CD4-positive, alpha-beta T cell (primary cell): Measurements from ENCODE around the gene AK6. TPM values are rescaled to one million over a fixed set of nuclear protein-coding genes. Genes with fewer than 3 reads are reported as not detected.
A peak's percentile ranks its signal among the peaks of the same experiment; 100 is the strongest.

Experiments
- ATAC-seq: fragments of 200-7000 bp; cut with Tn5 transposase; one replicate; pipeline ENCODE4 v1.10.0; 2022; ENCODE audit warnings: mild to moderate bottlenecking; ENCODE audit not compliant: poor library complexity
- CTCF ChIA-PET: fragments of 350-600 bp; sonication (Branson Sonifier 250); formaldehyde crosslinking; loops from one replicate; lab custom pipeline; 2021; ENCODE audit warnings: antibody characterized with exemption, inconsistent platforms; lab: Charles Lee
- POLR2A ChIA-PET: fragments of 350-600 bp; sonication (Branson Sonifier 250); formaldehyde crosslinking; loops from one replicate; lab custom pipeline; 2021; ENCODE audit warnings: antibody characterized with exemption, inconsistent platforms; lab: Charles Lee
- DNase-seq, 14 experiments: peaks; one replicate each; pipeline ENCODE4 v3.0.0-alpha.2; 2013 to 2020; ENCODE audit warnings: mixed read lengths in 2 of 14
- H3K27ac ChIP-seq, 2 donors: one replicate each; pipeline versions ENCODE4 v1.5.1 to v1.7.0; 2013; ENCODE audit warnings: low read length in 2 of 2, low read depth in 1 of 2, mild to moderate bottlenecking in 1 of 2
- H3K27me3 ChIP-seq, 2 experiments: 1 replicate in 1 of 2; 2 replicates in 1 of 2; pipeline versions ENCODE4 v1.6.1 to v1.7.0; 2013; ENCODE audit warnings: low read length in 2 of 2, control low read depth in 1 of 2, mild to moderate bottlenecking in 1 of 2, moderate library complexity in 1 of 2; ENCODE audit not compliant: insufficient read depth in 2 of 2, control insufficient read depth in 1 of 2
- H3K36me3 ChIP-seq: one replicate; pipeline ENCODE4 v1.6.1; 2013; ENCODE audit warnings: low read length, control low read depth; ENCODE audit not compliant: insufficient read depth
- H3K4me1 ChIP-seq: one replicate; pipeline ENCODE4 v1.6.1; 2013; ENCODE audit warnings: low read length, control low read depth; ENCODE audit not compliant: insufficient read depth
- H3K4me3 ChIP-seq: one replicate; pipeline ENCODE4 v1.5.1; 2013; ENCODE audit warnings: mild to moderate bottlenecking, low read length, moderate library complexity
- H3K9me3 ChIP-seq, 2 experiments: 1 replicate in 1 of 2; 2 replicates in 1 of 2; pipeline versions ENCODE4 v1.6.1 to v1.7.0; 2013; ENCODE audit warnings: low read length in 2 of 2, mild to moderate bottlenecking in 2 of 2, control low read depth in 1 of 2, moderate library complexity in 1 of 2; ENCODE audit not compliant: control insufficient read depth in 1 of 2, insufficient read depth in 1 of 2
- H3K27ac Mint-ChIP-seq: one replicate; pipeline ENCODE4 v1.8.0; 2020; ENCODE audit warnings: mixed read lengths
- H3K27me3 Mint-ChIP-seq: one replicate; pipeline ENCODE4 v1.8.0; 2021; ENCODE audit warnings: mixed read lengths
- H3K36me3 Mint-ChIP-seq: one replicate; pipeline ENCODE4 v1.8.0; 2021; ENCODE audit warnings: low read depth, mixed read lengths
- H3K4me1 Mint-ChIP-seq: one replicate; pipeline ENCODE4 v1.8.0; 2021; ENCODE audit warnings: low read depth, mixed read lengths
- H3K4me3 Mint-ChIP-seq: one replicate; pipeline ENCODE4 v1.8.0; 2020; ENCODE audit warnings: mild to moderate bottlenecking, mixed read lengths
- H3K9me3 Mint-ChIP-seq: one replicate; pipeline ENCODE4 v1.8.0; 2020; ENCODE audit warnings: mixed read lengths
- intact Hi-C, 2 experiments: fragments of 100-400 bp; cut with DNase I in 1 of 2; cut with micrococcal nuclease in 1 of 2; formaldehyde crosslinking; loops; one replicate each; pipeline versions ENCODE4 v1.15.1 to v1.9.0; 2023 to 2025; cut with DNase I, micrococcal nuclease
- total RNA-seq, 174 experiments: library from RNA in 2 of 174; stranded (reverse) in 2 of 174; gene quantifications; one replicate each; pipeline ENCODE4 v1.2.3 and lab custom pipeline; 2021 to 2026
- TF ChIP-seq, protein P1 (sequence below): fragments of 200-600 bp; IDR thresholded peaks from one replicate; pipeline ENCODE4 v1.8.0; 2022; ENCODE audit warnings: antibody characterized with exemption, mild to moderate bottlenecking

AK6 gene
- total RNA-seq, 2 experiments from 2014 or later, result 8.2 to 10.6 TPM

DNA sequence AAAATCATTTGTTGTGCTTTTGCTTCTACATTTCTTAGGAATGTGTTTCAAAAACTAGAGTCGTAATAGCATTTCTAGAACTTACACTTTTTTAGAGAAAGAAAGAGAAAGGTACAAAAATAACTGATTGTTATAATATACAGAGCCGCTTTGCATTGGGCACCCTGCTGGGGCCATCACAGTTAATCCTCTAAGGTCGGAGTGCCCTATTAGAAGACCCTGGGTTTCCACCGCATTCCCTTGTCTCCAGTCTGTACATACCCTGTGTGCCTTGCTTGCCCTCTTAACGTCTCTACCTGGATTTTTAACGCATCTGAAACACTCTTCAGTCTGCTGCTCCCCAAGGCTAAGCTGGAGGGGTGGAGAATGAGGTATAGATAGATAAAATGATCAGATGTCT lies 46.9 kb upstream of the AK6 start:
- intact Hi-C loops, result no loop called here
- POLR2A ChIA-PET, result no interaction called here
- no peaks in the 10 kb centered on the region for H3K9me3 Mint-ChIP-seq

DNA sequence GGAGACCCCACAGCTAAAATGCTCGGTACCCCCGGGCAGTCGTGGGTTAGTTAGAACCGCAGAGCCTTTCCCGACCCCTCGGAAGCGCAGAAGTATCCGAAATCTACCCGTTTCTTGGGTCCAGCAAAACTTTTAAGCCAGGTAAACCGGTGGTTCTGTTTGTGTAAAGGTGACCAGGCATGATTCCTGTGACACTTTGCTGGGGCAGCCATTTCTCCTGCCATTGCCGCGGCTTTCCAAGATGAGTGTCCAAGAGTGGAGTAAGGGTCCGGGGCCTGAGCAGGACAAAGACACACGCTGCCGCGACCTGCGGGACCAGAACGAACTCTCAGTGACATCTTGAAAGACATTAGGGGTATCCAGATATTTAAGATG lies 46.3 kb upstream of the AK6 start:
- H3K27me3 Mint-ChIP-seq, result no peaks in the 10 kb centered on the region
- ATAC-seq (no peak), DNase-seq (no peak)
- intact Hi-C loops, result no loop called here
- Histone ChIP-seq H3K36me3 (peaks cover 4% of the 10 kb centered on the region), H3K27ac (no peak overlapping the region), H3K9me3 (no peaks in the 10 kb centered on the region), H3K4me3 (peak overlapping the region; percentile 59), H3K4me1 (peaks cover 5% of the 10 kb centered on the region), H3K27me3 (no peaks in the 10 kb centered on the region)
- H3K36me3 Mint-ChIP-seq, result peaks cover 22% of the 10 kb centered on the region
- peak overlapping the region; percentile 76 for H3K4me3 Mint-ChIP-seq
- peaks cover 16% of the 10 kb centered on the region for H3K4me1 Mint-ChIP-seq
- H3K27ac Mint-ChIP-seq, result no peak overlapping the region
- CTCF ChIA-PET, result no interaction called here
- H3K9me3 Mint-ChIP-seq, result no peaks in the 10 kb centered on the region
- POLR2A ChIA-PET, result no interaction called here
- TF ChIP-seq, protein P1, sequence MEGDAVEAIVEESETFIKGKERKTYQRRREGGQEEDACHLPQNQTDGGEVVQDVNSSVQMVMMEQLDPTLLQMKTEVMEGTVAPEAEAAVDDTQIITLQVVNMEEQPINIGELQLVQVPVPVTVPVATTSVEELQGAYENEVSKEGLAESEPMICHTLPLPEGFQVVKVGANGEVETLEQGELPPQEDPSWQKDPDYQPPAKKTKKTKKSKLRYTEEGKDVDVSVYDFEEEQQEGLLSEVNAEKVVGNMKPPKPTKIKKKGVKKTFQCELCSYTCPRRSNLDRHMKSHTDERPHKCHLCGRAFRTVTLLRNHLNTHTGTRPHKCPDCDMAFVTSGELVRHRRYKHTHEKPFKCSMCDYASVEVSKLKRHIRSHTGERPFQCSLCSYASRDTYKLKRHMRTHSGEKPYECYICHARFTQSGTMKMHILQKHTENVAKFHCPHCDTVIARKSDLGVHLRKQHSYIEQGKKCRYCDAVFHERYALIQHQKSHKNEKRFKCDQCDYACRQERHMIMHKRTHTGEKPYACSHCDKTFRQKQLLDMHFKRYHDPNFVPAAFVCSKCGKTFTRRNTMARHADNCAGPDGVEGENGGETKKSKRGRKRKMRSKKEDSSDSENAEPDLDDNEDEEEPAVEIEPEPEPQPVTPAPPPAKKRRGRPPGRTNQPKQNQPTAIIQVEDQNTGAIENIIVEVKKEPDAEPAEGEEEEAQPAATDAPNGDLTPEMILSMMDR, result no peak

More for the DNA sequence above, 46.9 kb upstream of the AK6 start:
- Mint-ChIP-seq H3K36me3 (peaks cover 19% of the 10 kb centered on the region), H3K4me3 (peak overlapping the region; percentile 76), H3K27ac (no peak overlapping the region), H3K4me1 (peaks cover 16% of the 10 kb centered on the region), H3K27me3 (no peaks in the 10 kb centered on the region)
- H3K36me3 ChIP-seq, result peaks cover 3% of the 10 kb centered on the region
- TF ChIP-seq, protein P1, result no peak
- H3K4me3 ChIP-seq, result no peak overlapping the region
- no peak for ATAC-seq
- H3K4me1 ChIP-seq, result peaks cover 5% of the 10 kb centered on the region
- no peak overlapping the region for H3K27ac ChIP-seq
- no peaks in the 10 kb centered on the region for H3K27me3 ChIP-seq
- no peaks in the 10 kb centered on the region for H3K9me3 ChIP-seq
- no peak for DNase-seq
- CTCF ChIA-PET, result no interaction called here

- H3K9me3 Mint-ChIP-seq, result no peaks in the 10 kb centered on the region
These were observed 45.7 kb upstream of the AK6 start, which contains the start of gene MARVELD2 for GRCh38 chr5:69414885-69415583. MARVELD2 (plus strand) TSS chr5:69415116; CDS start chr5:69419386, 4,270 bp downstream.

More at GRCh38 chr5:69414885-69415583, 45.7 kb upstream of the AK6 start, which contains the start of gene MARVELD2:
- peaks cover 16% of the 10 kb centered on the region for H3K4me1 Mint-ChIP-seq
- no peak within 1 kb of the TSS for H3K27ac ChIP-seq
- peaks cover 5% of the 10 kb centered on the region for H3K4me1 ChIP-seq
- ChIA-PET CTCF (no interaction called here), POLR2A (no interaction called here)
- peak; percentile 77 for ATAC-seq
- TF ChIP-seq, protein P1, result no peak
- peaks cover 9% of the 10 kb centered on the region for H3K36me3 ChIP-seq
- H3K4me3 Mint-ChIP-seq, result peak within 1 kb of the TSS; percentile 85
- H3K4me3 ChIP-seq, result peak within 1 kb of the TSS; percentile 59
- DNase-seq, result peak in 13 of 14 experiments; percentile 9 to 69 (median 38)
- H3K27me3 Mint-ChIP-seq, result no peaks in the 10 kb centered on the region
- no peaks in the 10 kb centered on the region for H3K27me3 ChIP-seq
- no peaks in the 10 kb centered on the region for H3K9me3 ChIP-seq
- intact Hi-C loops, result no loop called here
- peak within 1 kb of the TSS; percentile 29 for H3K27ac Mint-ChIP-seq
- peaks cover 27% of the 10 kb centered on the region for H3K36me3 Mint-ChIP-seq
